Activated naive CD4-positive, alpha-beta T cell treated with Interleukin-2 at 50 U/mL for 16 hours (primary cell): Measurements from ENCODE around the gene ANO6.
A peak's percentile ranks its signal among the peaks of the same experiment; 100 is the strongest.
"Not testable (repeated sequence)": the region's sequence is repeated elsewhere in the genome, so short reads cannot be mapped to it uniquely, and the experiment has no call there.

Experiments used
- DNase-seq: peaks from one replicate; pipeline ENCODE4 v3.0.0-alpha.2; 2020

The ANO6 gene

GRCh38 chr12:45214071-45214470 is 1.8 kb upstream of the ANO6 start:
- DNase-seq: no peak

- no peak for DNase-seq
These were observed 1.0 kb upstream of the ANO6 start for GRCh38 chr12:45214749-45215418.

GRCh38 chr12:45216230-45216982 is 511 bp downstream of the ANO6 start:
- peak; percentile 54 for DNase-seq

GRCh38 chr12:45216983-45217485 is 1.1 kb downstream of the ANO6 start:
- DNase-seq: no peak

- DNase-seq: no peak
These were observed 2.0 kb downstream of the ANO6 start for GRCh38 chr12:45217846-45218245.

- no peak for DNase-seq
These were observed 3.7 kb downstream of the ANO6 start for GRCh38 chr12:45219621-45220020.

GRCh38 chr12:45220363-45220931 is 4.6 kb downstream of the ANO6 start:
- DNase-seq: no peak

GRCh38 chr12:45220969-45221368 is 5.1 kb downstream of the ANO6 start:
- DNase-seq: no peak

- DNase-seq: no peak
These were observed 8.0 kb downstream of the ANO6 start for GRCh38 chr12:45223868-45224267.

GRCh38 chr12:45224311-45224710 is 8.4 kb downstream of the ANO6 start:
- no peak for DNase-seq

- no peak for DNase-seq
These were observed 10.1 kb downstream of the ANO6 start for GRCh38 chr12:45226021-45226420.

- no peak for DNase-seq
These were observed 11.6 kb downstream of the ANO6 start for GRCh38 chr12:45227316-45228067.

- no peak for DNase-seq
These were observed 15.7 kb downstream of the ANO6 start for GRCh38 chr12:45231515-45232145.

- DNase-seq: no peak
These were observed 16.4 kb downstream of the ANO6 start for GRCh38 chr12:45232146-45232755.

GRCh38 chr12:45232756-45233372 is 17.0 kb downstream of the ANO6 start:
- DNase-seq: peak; percentile 44

- DNase-seq: no peak
These were observed 18.4 kb downstream of the ANO6 start for GRCh38 chr12:45234139-45234865.

GRCh38 chr12:45235087-45236025 is 19.5 kb downstream of the ANO6 start:
- no peak for DNase-seq

GRCh38 chr12:45236383-45236782 is 20.5 kb downstream of the ANO6 start:
- DNase-seq: not testable (repeated sequence)

GRCh38 chr12:45242180-45242579 is 26.3 kb downstream of the ANO6 start:
- no peak for DNase-seq

- DNase-seq: no peak
These were observed 28.1 kb downstream of the ANO6 start for GRCh38 chr12:45243963-45244362.
